Transverse colon (tissue), 4 donors: Measurements from ENCODE around the gene RTKN2.

Source experiments
- EP300 ChIP-seq: sonication (generic); formaldehyde crosslinking; IDR thresholded peaks from one replicate; pipeline ENCODE4 v1.6.1; 2017; ENCODE audit warnings: antibody characterized with exemption, low read depth
- POLR2A ChIP-seq: fragments of 450-650 bp; IDR thresholded peaks from one replicate; pipeline ENCODE4 v1.6.1; 2016; ENCODE audit warnings: antibody characterized with exemption, mild to moderate bottlenecking, moderate library complexity
- POLR2AphosphoS5 ChIP-seq, 3 donors: sonication (generic); formaldehyde crosslinking; IDR thresholded peaks; one replicate each; pipeline ENCODE4 v1.6.1; 2016; ENCODE audit warnings: antibody characterized with exemption in 3 of 3
- TF ChIP-seq, protein P1 (sequence below), 5 experiments: fragments of 200-600 bp in 3 of 5; fragments of 450-650 bp in 2 of 5; sonication (generic) in 3 of 5; IDR thresholded peaks; 1 replicate in 2 of 5; 2 replicates in 3 of 5; pipeline ENCODE4 v1.5.1; 2016 to 2017; ENCODE audit warnings: antibody characterized with exemption in 5 of 5, inconsistent platforms in 3 of 5, mild to moderate bottlenecking in 2 of 5, moderate library complexity in 1 of 5

- TF ChIP-seq, protein P1, sequence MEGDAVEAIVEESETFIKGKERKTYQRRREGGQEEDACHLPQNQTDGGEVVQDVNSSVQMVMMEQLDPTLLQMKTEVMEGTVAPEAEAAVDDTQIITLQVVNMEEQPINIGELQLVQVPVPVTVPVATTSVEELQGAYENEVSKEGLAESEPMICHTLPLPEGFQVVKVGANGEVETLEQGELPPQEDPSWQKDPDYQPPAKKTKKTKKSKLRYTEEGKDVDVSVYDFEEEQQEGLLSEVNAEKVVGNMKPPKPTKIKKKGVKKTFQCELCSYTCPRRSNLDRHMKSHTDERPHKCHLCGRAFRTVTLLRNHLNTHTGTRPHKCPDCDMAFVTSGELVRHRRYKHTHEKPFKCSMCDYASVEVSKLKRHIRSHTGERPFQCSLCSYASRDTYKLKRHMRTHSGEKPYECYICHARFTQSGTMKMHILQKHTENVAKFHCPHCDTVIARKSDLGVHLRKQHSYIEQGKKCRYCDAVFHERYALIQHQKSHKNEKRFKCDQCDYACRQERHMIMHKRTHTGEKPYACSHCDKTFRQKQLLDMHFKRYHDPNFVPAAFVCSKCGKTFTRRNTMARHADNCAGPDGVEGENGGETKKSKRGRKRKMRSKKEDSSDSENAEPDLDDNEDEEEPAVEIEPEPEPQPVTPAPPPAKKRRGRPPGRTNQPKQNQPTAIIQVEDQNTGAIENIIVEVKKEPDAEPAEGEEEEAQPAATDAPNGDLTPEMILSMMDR (IDR thresholded peaks at IDR 0.05), result no peak
- TF ChIP-seq POLR2A (no peak), POLR2AphosphoS5 (IDR thresholded peaks at IDR 0.05) (no peak), EP300 (no peak)
These were observed 31.1 kb downstream of the RTKN2 start for GRCh38 chr10:62237506-62237905.
